ENCODE results near the gene NELFA.

NELFA gene

GRCh38 chr4:1948892-1949436, 59.8 kb downstream of the NELFA start:
- DNase-seq = no peak
- in situ Hi-C loops (cut with MboI; ENCODE audit: low pct_unique_long_range_greater_than_20kb, low sequenced_read_pairs) = no loop called here

DNA sequence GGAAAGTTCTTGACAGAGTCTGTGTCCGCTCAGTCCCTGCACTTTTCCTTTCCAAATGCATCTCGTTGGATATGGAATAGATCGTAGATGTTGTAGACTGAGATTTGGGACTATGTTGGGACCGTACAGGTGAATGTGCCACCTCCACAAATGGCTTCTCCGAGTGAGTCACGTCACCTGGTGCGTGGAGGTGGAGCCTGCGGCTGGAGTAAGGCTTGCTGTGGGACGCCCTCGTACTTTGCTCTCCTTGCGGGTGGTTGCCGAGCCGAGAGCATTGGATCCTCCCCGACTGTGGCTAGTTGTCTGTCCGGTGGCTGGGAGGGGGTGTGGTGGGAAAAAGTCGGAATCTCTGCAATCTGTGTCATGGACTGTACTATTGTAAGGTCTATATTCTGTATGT, 60.5 kb downstream of the NELFA start:
- no peak for DNase-seq
- in situ Hi-C loops (cut with MboI; ENCODE audit: low pct_unique_long_range_greater_than_20kb, low sequenced_read_pairs) = no loop called here

- in situ Hi-C loops (cut with MboI; ENCODE audit: low pct_unique_long_range_greater_than_20kb, low sequenced_read_pairs) = no loop called here
- no peak for DNase-seq
Measured at GRCh38 chr4:1945912-1946311, 62.9 kb downstream of the NELFA start.

GRCh38 chr4:1945124-1945895, 63.5 kb downstream of the NELFA start:
- DNase-seq = no peak
- in situ Hi-C loops (cut with MboI; ENCODE audit: low pct_unique_long_range_greater_than_20kb, low sequenced_read_pairs) = no loop called here

DNA sequence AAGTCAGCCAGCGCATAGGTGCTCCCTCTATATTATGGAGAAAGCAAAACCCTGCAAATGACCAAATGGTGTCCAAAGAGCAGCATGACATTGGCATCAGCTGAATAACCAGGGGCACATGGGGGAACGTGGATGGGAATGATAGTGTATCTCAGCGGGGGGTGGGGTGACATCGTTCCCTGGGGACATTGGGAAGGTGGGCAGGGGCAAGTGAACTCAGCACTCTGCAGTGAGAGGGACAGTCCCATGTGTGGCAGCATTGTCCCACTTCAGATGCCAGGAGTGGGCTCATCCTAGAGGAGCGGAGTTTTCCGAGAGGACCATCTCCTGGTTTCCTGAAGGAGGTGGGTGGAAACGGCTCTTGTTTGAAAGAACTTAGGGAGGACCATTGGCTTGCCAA, 64.8 kb downstream of the NELFA start:
- in situ Hi-C loops (cut with MboI; ENCODE audit: low pct_unique_long_range_greater_than_20kb, low sequenced_read_pairs) = no loop called here
- no peak for DNase-seq

- DNase-seq = no peak
- in situ Hi-C loops (cut with MboI; ENCODE audit: low pct_unique_long_range_greater_than_20kb, low sequenced_read_pairs) = no loop called here
Measured at GRCh38 chr4:1940566-1940965, 68.2 kb downstream of the NELFA start.

DNA sequence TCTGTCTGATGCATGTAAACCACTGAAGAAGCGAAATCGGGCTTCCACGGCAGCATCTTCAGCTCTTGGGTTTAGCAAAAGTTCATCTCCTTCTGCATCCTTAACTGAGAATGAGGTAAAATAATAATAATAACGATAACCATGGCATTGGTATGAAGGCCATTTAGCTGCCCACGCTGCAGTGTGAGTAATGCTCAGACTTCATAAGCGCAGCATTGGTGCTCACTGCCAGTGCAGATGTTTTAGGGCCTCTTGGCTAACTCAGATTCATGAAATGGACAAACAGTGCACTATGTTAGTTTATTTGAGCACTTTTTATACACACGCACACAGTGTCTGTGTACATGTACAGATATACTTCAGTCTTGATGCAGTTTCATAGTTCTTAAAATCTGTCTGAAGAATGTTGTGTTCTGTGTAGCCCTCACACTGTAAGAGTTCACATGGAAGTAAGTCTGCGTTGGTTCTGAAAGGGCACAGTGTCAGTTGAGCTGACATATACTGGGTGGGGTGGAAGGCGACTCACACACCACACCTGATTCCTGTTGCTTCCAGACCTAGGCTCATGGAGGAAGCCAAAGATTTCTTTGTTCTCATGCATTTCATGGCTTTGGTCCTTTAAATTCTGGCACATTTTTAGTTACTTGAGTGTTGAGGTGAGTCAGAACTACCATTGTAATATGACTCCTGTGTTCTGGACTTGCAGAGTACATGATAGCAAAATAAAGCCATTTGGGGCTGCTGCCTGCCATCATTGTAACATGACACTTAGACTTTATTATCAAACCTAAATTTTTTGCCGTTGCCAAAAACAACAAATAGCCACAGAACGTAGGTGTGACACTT, 68.9 kb downstream of the NELFA start:
- no peak for DNase-seq
- in situ Hi-C loops (cut with MboI; ENCODE audit: low pct_unique_long_range_greater_than_20kb, low sequenced_read_pairs) = no loop called here

- in situ Hi-C loops (cut with MboI; ENCODE audit: low pct_unique_long_range_greater_than_20kb, low sequenced_read_pairs) = no loop called here
- no peak for DNase-seq
Measured at GRCh38 chr4:1938027-1938426, 70.7 kb downstream of the NELFA start.

DNA sequence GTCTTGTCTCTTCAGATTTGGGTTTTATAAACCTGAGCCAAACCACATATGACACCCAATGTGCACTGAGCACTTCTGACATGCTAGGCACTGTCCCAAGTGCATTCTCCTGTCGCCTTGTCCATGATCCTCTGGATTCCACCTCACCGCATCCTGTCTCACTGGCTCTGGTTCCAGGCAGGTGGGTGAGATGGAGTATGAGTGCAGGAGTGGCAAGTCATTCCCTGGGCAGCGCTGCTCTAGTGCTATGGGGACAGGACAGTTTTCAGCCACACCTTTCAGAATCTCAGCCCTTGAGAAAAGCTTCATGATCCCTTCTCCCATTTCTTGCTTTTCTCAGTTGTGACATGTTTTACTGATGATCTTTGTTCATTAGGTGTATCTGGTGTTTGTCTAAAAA, 71.2 kb downstream of the NELFA start:
- in situ Hi-C loops (cut with MboI; ENCODE audit: low pct_unique_long_range_greater_than_20kb, low sequenced_read_pairs) = no loop called here
- no peak for DNase-seq

DNA sequence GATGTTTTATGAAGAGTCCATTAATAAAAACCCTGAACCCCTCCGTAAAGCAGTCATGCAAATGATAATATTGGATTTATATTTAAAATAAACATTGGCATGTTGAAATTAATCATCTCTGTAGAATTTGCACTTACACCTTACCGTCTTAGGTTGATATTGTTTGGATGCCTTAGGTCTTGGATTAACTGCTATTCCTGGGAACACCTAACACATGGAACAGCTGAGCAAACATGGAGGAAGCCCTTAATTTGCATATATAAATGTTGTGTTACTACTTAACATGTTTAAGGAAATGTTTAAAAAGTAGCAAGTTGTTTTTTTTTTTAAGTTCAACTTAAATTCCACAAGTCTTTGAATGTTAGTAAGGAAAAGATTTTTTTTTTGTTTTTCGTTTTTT, 75.1 kb downstream of the NELFA start:
- DNase-seq = no peak
- in situ Hi-C loops (cut with MboI; ENCODE audit: low pct_unique_long_range_greater_than_20kb, low sequenced_read_pairs) = no loop called here

DNA sequence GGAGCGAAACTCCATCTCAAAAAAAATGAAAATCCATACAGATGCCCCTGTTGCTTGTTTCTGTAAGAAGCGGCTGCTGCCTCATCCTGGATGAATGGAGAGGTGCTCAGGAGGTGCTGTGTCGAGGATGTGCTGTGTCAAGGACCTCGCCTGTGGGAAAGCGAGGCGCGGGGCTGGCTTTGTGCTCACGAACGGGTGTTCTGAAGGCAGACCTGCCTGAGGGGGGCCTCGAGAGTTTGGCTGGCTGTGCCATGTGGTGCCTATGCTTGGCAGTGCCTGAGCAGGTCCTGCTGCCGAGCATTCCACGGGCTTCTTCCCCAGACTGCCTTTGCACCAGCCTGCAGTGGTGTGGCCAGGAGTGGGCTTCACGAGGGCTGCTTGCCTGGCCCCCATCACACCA, 76.0 kb downstream of the NELFA start:
- no peak for DNase-seq
- in situ Hi-C loops (cut with MboI; ENCODE audit: low pct_unique_long_range_greater_than_20kb, low sequenced_read_pairs) = no loop called here
